ENCODE results near the gene CAMTA1.

The CAMTA1 gene

GRCh38 chr1:7640920-7641585, 855.8 kb downstream of the CAMTA1 start:
- DNase-seq (ENCODE audit: low spot score) = no peak

DNA sequence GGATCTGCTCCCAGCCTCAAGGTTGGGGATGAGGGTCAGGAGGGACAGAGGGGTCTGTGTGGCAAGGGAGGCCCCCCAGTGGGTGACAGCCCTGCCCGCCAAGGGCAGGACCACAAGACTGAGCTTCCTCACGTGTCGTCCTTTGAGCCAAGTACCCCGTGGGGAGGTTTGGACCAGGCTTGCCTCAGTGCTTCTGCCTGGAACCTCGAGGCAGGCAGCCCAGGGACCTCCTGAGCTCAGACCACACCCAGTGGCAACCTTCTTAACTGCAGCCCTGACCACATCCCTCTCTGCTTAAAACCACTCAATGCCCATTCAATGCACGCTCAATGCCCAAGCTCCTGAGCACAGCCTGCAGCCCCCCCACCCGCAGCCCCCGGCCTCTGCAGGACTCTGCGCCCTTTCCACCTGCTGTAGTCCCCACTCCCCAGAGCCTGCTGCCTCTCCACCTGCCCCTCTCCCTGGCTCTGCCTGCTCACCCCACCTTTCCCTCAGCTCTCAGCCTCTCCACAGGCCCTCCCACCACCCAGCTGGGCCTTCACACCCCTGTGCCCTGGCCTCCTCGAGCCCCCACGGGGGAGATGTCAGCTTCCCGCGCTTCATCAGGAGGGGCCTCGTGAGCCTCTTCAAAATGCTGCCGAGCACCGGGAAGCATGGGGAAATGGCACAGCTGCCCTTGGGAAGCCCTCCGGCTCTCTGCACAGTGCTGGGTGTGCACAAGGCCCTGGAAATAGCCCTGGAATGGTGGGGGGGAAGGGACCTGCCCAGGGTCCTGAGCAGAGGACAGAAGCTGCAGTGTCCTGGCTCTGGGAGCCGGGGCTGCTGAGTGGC, 856.5 kb downstream of the CAMTA1 start:
- DNase-seq (ENCODE audit: low spot score) = no peak

DNA sequence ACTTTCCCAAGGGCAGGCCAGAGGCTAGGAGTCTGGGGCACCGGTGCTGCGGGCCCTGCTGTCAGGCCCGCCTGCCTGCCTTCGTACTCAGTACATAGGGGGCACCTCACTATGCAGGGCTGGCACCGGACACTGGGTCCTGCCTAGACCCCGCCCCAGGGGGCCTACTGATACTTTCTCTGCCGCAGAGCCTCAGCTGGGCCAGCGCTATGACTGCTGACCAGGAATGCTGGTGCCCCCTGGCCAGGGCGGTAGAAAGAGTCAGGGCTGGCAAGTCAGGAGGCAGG, 857.1 kb downstream of the CAMTA1 start:
- DNase-seq (ENCODE audit: low spot score) = no peak

- DNase-seq (ENCODE audit: low spot score) = no peak
These were observed 857.7 kb downstream of the CAMTA1 start for GRCh38 chr1:7642781-7643529.

DNA sequence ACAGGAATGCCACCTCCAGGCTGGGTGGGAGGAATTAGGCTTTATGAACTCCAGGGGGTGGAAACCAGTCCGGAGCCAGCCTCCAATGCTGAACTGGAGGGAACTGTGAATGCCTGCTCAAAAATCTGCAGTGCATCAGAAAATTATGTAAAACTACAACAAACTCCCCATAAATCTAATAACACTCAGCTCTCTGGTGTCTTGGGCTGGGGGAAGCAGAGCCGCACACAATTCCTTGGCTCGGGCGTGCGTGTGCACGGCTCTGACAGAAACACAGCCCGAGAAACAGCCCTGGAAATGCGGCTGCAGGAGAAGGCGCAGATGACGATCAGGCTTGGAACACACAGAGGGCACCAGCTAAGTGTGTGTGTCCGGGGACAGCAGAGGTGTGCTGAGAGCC, 858.3 kb downstream of the CAMTA1 start:
- no peak for DNase-seq (ENCODE audit: low spot score)

- DNase-seq (ENCODE audit: low spot score) = no peak
These were observed 858.8 kb downstream of the CAMTA1 start for GRCh38 chr1:7644086-7644485.

DNA sequence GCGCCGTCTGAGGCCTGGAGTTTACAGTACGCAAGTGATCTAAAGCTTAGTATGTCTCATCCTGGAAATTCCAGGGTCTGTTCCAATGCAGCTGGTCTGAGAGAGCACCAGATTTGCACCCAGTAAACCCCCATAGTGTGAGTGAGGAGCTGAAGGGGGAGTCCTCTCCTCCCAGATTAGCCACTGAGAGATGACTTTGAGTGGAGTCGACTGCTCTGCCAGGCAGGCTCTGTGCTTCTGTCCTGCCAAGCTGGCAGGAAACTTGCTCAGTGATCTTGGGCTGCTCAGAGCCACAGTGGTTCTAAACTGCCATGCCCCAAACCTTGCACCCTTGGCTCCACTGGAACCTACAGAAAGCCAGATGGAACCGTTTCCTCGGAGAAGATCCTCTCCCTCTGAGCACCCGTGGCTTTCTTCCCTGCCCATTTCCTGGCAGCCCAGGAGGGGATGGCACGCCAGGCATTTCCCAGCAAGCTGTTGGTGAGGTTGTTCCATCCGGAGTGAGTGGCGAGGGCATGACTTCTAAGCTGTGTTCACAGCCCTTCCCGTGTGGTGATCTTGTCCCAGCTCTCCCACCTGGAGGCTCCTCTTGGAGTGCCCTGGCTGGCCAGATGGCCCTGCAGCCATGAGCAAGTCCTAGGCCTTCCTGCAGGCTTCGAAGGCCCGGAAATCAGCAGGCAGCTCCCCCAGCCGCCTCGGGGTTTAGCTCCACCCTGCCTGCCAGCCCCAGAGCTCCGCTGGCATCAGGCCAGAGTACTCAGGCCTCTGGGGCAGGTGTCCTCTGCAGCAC, 859.9 kb downstream of the CAMTA1 start:
- DNase-seq (ENCODE audit: low spot score) = no peak

DNA sequence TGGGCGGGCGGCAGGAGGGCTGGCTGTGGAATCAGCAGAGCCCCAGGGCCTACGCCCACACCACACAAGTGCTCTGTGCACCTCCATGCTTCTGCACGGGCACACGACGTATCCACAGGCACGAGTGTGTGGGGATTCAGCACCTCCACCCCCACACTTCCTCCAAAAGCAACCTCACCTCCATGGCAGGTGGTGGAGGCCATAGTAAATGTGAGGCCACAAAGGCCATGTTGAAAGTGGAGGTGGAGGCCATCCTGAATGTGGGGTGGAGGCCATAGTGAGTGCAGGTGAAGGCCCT, 860.4 kb downstream of the CAMTA1 start:
- DNase-seq (ENCODE audit: low spot score) = no peak

DNA sequence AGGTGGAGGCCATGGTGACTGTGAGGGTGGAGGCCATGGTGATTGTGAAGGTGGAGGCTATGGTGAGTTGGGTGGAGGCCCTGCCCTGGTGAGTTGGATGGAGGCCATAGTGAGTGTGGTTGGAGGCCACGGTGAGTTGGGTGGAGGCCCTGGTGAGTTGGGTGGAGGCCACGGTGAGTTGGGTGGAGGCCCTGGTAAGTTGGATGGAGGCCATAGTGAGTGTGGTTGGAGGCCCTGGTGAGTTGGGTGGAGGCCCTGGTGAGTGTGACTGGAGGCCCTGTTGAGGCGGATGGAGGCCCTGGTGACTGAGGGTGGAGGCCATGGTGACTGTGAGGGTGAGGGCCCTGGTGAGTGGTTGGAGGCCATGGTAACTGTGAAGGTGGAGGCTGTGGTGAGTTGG, 860.9 kb downstream of the CAMTA1 start:
- DNase-seq (ENCODE audit: low spot score) = no peak

DNA sequence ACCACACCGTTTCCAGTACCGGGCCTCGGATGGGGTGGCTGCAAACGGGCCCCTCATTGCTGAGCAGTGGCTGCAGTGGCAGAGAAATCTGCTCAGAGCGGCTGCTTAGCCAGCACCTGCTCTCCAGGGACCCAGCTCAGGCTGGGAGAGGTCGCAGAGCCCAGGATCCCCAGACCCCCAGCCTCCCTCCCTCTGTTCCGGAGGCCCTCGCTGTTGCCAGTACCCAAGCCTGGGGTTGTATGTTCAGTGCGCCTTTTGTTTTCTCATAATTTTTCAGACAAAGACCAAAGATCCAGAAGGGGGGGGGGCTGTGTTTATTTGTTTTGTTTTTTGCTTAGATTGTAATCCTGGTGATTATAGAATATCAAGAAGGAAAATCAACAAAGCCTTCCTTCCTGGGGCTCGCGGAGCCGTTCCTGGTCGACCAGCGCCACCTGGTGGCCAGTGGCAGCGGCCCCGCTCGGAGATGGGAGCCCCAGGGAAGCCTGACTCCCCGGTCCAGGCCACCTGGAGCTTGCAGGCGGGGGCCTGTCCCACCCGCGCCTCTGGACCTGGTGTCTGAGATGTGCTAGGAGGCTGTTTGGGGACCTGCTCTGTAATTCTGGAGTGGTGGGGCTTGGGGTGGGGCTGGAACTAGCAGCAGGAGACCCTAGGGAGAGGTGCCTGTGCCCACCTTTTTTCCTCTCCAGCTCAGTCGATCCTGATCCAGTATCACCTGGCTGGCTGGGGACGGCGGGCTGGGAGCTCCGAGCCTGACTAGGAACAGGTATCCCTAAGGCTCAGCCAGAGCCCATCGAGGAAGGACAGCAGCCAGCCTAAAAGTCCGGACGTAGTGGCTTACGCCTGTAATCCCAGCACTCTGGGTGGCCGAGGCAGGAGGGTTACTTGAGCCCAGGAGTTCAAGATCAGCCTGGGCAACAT, 862.0 kb downstream of the CAMTA1 start:
- DNase-seq (ENCODE audit: low spot score) = peak; percentile 55

DNA sequence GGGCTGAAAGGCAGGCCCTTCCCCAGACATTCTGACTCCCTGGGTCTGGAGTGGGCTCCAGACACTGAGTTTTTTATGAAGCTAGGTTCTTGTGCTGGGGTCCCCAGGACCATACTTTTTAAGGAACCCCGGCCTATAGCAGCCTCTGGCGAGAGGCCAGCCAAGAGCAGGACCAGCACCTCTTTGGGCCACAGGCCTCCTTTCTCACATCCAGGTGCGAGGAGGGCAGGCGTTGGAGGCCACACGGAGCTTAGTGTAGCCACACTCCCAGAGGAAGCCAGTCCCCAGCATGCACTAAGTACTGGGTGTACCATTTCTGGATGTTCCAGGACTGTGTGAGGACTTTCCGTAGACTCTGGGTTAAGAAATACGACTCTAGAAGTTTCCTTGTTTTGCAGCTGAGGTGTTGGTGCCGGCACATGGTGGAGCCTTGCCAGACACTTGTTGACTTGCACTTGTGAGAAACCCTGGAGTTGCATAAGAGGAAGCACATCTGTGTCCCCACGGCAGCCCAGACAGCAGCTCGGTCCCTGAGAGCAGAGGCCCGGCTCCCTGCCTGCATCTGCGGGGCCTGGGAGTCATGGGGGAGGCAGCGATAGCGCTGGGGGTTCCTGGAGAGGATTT, 863.6 kb downstream of the CAMTA1 start:
- no peak for DNase-seq (ENCODE audit: low spot score)

- DNase-seq (ENCODE audit: low spot score) = no peak
These were observed 865.5 kb downstream of the CAMTA1 start for GRCh38 chr1:7650801-7651200.

DNA sequence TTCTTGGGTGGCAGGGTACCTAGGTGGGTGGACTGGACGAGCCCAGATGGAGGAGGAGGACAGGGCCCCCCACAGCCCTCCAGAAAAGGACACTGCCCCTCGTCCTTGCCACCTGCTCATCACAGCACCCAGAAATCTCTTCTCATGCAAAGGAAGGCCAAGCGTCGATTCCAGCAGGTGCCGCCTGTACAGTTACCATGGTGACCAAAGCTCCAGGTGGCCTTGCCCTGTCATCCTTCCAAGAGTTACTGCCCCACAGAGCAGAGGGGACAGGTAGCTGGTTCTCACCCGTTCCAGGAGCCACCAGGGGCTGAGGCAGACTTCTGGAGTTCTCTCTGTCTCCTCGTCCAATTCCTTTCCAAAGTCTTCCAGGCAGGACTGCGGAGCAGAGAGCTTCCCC, 865.9 kb downstream of the CAMTA1 start:
- DNase-seq (ENCODE audit: low spot score) = no peak

- DNase-seq (ENCODE audit: low spot score) = no peak
These were observed 866.8 kb downstream of the CAMTA1 start for GRCh38 chr1:7652061-7652460.

DNA sequence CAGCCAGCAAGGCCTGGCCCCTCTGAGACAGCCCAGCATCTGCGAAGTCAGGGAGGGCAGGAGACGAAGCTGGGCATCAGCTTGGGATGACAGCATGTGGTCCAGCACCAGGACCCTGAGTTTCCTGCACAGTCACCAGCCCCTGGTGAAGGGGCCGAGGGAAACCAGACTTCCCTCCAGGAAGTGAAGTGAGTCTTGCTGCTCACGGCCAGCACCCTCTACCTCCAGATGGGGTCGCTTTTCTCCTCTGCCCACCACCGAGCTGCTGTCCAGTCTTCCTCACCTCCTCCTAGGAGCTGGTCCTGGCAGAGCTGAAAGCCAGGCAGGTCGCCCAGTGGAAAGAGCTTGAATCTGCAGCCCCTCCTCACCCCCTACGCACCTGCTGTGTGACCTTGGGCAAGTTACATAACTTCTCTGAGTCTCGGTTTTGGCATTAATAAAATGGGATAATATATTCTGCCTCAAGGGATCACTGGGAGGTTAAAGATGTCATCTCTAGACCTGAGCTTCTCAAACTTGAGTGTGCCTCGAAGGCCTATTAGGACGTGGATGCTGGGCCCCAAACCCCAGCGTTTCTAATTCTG, 867.4 kb downstream of the CAMTA1 start:
- no peak for DNase-seq (ENCODE audit: low spot score)

DNA sequence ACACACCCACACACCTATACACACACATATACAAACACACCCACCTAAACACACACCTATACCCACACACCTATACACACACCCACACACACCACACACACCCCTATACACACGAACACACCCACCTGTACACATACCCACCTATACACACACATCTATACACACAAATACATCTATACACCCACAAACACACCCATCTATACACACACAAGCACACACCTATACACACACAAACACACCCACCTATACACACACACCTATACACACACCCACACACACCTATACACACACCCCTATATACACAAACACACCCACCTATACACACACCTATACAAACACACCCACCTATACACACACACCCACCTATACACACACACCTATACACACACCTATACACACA, 869.5 kb downstream of the CAMTA1 start:
- DNase-seq (ENCODE audit: low spot score) = no peak

GRCh38 chr1:7655354-7655753, 870.1 kb downstream of the CAMTA1 start:
- DNase-seq (ENCODE audit: low spot score) = no peak

- DNase-seq (ENCODE audit: low spot score) = no peak
These were observed 871.4 kb downstream of the CAMTA1 start for GRCh38 chr1:7656557-7657215.

GRCh38 chr1:7657287-7658016, 872.2 kb downstream of the CAMTA1 start:
- no peak for DNase-seq (ENCODE audit: low spot score)

Data from CD4-positive, alpha-beta T cell treated with Interleukin-6 at 100 ng/mL for 8 hours (primary cell).